Keratinocyte (primary cell): ENCODE data around the gene REV3L. TPM values are rescaled to one million over a fixed set of nuclear protein-coding genes. Genes with fewer than 3 reads are reported as not detected.

ENCODE experiments used
- DNase-seq: peaks from one replicate; pipeline ENCODE4 v3.0.0-alpha.2; 2011; ENCODE audit warnings: low read depth, missing footprints, low spot score
- FAIRE-seq: peaks from 2 replicates; lab custom pipeline; 2011; peaks lifted over from hg19 to GRCh38; lab: Jason Lieb, UNC
- H2AFZ ChIP-seq: 2 replicates; pipeline ENCODE4 v1.6.0; 2012; ENCODE audit warnings: low read length, control low read depth, inconsistent platforms; ENCODE audit not compliant: control insufficient read depth
- H3K27ac ChIP-seq: 2 replicates; pipeline ENCODE4 v1.5.1; 2011; ENCODE audit warnings: low read length; ENCODE audit not compliant: control insufficient read depth, insufficient read depth
- H3K27me3 ChIP-seq: 3 replicates; pipeline ENCODE4 v1.6.0; 2011; ENCODE audit warnings: low read length; ENCODE audit not compliant: control insufficient read depth, insufficient read depth; ENCODE audit errors: extremely low read depth
- H3K36me3 ChIP-seq, 2 experiments: 2 replicates in 1 of 2; 3 replicates in 1 of 2; pipeline ENCODE4 v1.5.1; 2011; ENCODE audit warnings: low read length in 2 of 2, mild to moderate bottlenecking in 1 of 2; ENCODE audit not compliant: control insufficient read depth in 2 of 2, insufficient read depth in 2 of 2; ENCODE audit errors: extremely low read depth in 1 of 2
- H3K4me1 ChIP-seq: 3 replicates; pipeline ENCODE4 v1.5.1; 2011; ENCODE audit warnings: low read length; ENCODE audit not compliant: control insufficient read depth, insufficient read depth; ENCODE audit errors: extremely low read depth
- H3K4me2 ChIP-seq: 3 replicates; pipeline ENCODE4 v1.6.0; 2011; ENCODE audit warnings: low read depth, low read length; ENCODE audit not compliant: control insufficient read depth, insufficient read depth; ENCODE audit errors: extremely low read depth
- H3K4me3 ChIP-seq, 3 experiments: fragments of 200-600 bp in 1 of 3; sonication (generic) in 1 of 3; 2 replicates in 2 of 3; 3 replicates in 1 of 3; pipeline ENCODE4 v1.5.1; 2011 to 2016; ENCODE audit warnings: low read length in 3 of 3, mild to moderate bottlenecking in 3 of 3, control low read depth in 2 of 3, inconsistent platforms in 1 of 3, low read depth in 1 of 3, mixed read lengths in 1 of 3, mixed run types in 1 of 3, moderate library complexity in 1 of 3; ENCODE audit not compliant: control insufficient read depth in 2 of 3, insufficient read depth in 2 of 3; ENCODE audit errors: extremely low read depth in 1 of 3
- H3K79me2 ChIP-seq: 2 replicates; pipeline ENCODE4 v1.6.0; 2012; ENCODE audit warnings: low read length; ENCODE audit not compliant: control insufficient read depth, insufficient read depth
- H3K9ac ChIP-seq: 3 replicates; pipeline ENCODE4 v1.6.0; 2011; ENCODE audit warnings: low read length; ENCODE audit not compliant: control insufficient read depth, insufficient read depth; ENCODE audit errors: extremely low read depth
- H3K9me1 ChIP-seq: 3 replicates; pipeline ENCODE4 v1.6.0; 2011; ENCODE audit warnings: low read length; ENCODE audit not compliant: control insufficient read depth, insufficient read depth; ENCODE audit errors: extremely low read depth
- H3K9me3 ChIP-seq: 2 replicates; pipeline ENCODE4 v1.5.1; 2012; ENCODE audit warnings: low read depth, low read length; ENCODE audit not compliant: control insufficient read depth
- H4K20me1 ChIP-seq: 3 replicates; pipeline ENCODE4 v1.6.0; 2011; ENCODE audit warnings: low read length; ENCODE audit not compliant: control insufficient read depth, insufficient read depth; ENCODE audit errors: extremely low read depth
- EZH2 ChIP-seq: IDR thresholded peaks from one replicate; pipeline ENCODE4 v1.6.1; 2012; ENCODE audit warnings: inconsistent platforms, mild to moderate bottlenecking, low read length, moderate library complexity
- dilution Hi-C: fragments of 300-500 bp; cut with MboI; formaldehyde crosslinking; loops from one replicate; pipeline ENCODE4 v1.7.0; 2020; ENCODE audit warnings: low sequenced_read_pairs; ENCODE audit not compliant: extremely low pct_ligation_motif_present
- polyA plus RNA-seq, 5 experiments: library from polyadenylated mRNA; depleted of rRNA in 3 of 5; stranded (reverse) in 3 of 5; stranded (forward) in 1 of 5; unstranded in 1 of 5; fragments of >200 nt; gene quantifications; 1 replicate in 1 of 5; 2 replicates in 3 of 5; 3 replicates in 1 of 5; pipeline versions ENCODE4 v1.2.1 to v1.2.3, GENCODE V29; 2011 to 2012; ENCODE audit warnings: missing spikeins in 2 of 5, low read depth in 1 of 5, low replicate concordance in 1 of 5
- TF ChIP-seq, protein P1 (sequence below), 3 experiments: IDR thresholded peaks in 1 of 3; conservative IDR thresholded peaks in 1 of 3; optimal IDR thresholded peaks in 1 of 3; 2 replicates in 2 of 3; 3 replicates in 1 of 3; pipeline versions ENCODE3 to v1.5.1; 2011; ENCODE audit warnings: low read length in 3 of 3, mild to moderate bottlenecking in 3 of 3, moderate library complexity in 2 of 3, control low read depth in 1 of 3, inconsistent platforms in 1 of 3; ENCODE audit not compliant: insufficient read depth in 2 of 3; ENCODE audit errors: extremely low read depth in 1 of 3

REV3L gene
- polyA plus RNA-seq, 1 donor (not counting 4 experiments of a cell fraction or from before 2014, with no cell fraction given): 9.5 TPM

DNA sequence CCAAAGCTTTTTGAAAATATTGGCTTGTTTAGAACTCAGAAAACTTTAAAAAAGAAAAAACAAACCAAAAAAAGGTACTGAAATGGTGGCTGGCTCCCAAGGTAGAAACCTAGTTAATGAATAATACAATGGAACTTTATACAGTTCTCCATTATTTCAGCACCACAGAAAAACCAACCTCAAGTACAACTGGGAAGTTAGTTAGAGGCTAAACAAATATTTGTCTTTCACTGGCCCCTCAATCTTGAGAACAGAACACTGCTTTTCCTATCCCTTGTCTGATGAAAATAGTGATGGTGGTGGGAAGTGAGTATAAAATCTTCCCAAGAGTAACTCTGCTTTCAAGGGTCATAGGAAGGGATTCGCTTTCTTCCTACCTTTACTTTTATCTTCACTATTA lies 126.5 kb downstream of the REV3L start:
- no peak for FAIRE-seq
- H2AFZ ChIP-seq: no peak overlapping the region
- no peaks in the 10 kb centered on the region for H3K27me3 ChIP-seq
- H3K27ac ChIP-seq: no peak overlapping the region
- H3K4me3 ChIP-seq: no peak overlapping the region
- no peak for DNase-seq
- H3K9ac ChIP-seq: no peak overlapping the region
- H3K4me2 ChIP-seq: no peak overlapping the region
- no peaks in the 10 kb centered on the region for H3K9me1 ChIP-seq
- dilution Hi-C loops: no loop called here
- H3K4me1 ChIP-seq: no peaks in the 10 kb centered on the region
- H3K9me3 ChIP-seq: no peaks in the 10 kb centered on the region
- H4K20me1 ChIP-seq: no peaks in the 10 kb centered on the region
- H3K36me3 ChIP-seq: peaks cover 3 to 11% of the 10 kb centered on the region in 2 experiments
- TF ChIP-seq, protein P1, sequence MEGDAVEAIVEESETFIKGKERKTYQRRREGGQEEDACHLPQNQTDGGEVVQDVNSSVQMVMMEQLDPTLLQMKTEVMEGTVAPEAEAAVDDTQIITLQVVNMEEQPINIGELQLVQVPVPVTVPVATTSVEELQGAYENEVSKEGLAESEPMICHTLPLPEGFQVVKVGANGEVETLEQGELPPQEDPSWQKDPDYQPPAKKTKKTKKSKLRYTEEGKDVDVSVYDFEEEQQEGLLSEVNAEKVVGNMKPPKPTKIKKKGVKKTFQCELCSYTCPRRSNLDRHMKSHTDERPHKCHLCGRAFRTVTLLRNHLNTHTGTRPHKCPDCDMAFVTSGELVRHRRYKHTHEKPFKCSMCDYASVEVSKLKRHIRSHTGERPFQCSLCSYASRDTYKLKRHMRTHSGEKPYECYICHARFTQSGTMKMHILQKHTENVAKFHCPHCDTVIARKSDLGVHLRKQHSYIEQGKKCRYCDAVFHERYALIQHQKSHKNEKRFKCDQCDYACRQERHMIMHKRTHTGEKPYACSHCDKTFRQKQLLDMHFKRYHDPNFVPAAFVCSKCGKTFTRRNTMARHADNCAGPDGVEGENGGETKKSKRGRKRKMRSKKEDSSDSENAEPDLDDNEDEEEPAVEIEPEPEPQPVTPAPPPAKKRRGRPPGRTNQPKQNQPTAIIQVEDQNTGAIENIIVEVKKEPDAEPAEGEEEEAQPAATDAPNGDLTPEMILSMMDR (optimal IDR thresholded peaks at IDR 0.05 in 1 of 3, IDR thresholded peaks at IDR 0.05 in 1 of 3, conservative IDR thresholded peaks at IDR 0.05 in 1 of 3; ENCODE audit: extremely low read depth in 1 of 3, insufficient read depth in 2 of 3, low read length in 3 of 3): no peak
- no peak for TF ChIP-seq EZH2
- no peaks in the 10 kb centered on the region for H3K79me2 ChIP-seq

DNA sequence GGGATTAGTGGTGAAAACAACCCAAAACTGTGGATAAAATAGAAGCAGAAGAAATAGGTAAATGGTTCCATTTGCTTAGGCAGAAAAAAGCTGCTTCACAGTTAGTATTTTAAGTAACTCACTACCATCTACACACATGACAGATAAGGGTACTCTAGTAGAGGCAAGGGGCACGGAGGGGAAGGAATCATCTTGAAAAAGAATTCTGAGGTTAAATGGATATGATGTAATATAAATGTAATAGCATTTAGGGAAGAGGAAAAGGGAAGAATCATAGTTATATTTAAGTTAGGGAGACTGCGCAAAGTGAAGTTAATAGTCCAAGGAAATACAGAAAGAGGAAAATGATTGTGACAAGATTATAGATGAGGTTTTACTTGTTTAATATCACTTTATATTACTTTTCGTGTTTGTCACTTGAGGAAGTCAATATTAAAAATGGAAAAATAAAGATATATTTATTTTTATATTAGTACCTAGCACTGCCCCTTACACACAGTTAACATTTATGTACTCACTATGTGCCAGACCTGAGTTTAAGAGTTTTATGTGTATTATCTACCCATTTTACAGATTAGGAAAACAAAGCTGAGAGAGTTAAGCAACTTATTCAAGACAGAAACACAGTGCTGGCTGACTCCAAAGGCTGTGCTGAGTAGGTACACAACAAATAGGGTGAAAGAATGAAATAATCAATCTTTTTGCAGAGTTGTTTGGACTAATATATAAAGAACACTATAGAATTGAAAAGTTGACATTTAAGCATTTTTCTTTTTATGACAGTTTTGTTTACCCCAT lies 128.1 kb downstream of the REV3L start:
- no peak for FAIRE-seq
- H3K79me2 ChIP-seq: no peaks in the 10 kb centered on the region
- no peak overlapping the region for H3K4me2 ChIP-seq
- H4K20me1 ChIP-seq: no peaks in the 10 kb centered on the region
- no peaks in the 10 kb centered on the region for H3K9me3 ChIP-seq
- H2AFZ ChIP-seq: no peak overlapping the region
- dilution Hi-C loops: no loop called here
- no peak overlapping the region for H3K4me3 ChIP-seq
- no peaks in the 10 kb centered on the region for H3K9me1 ChIP-seq
- H3K27ac ChIP-seq: no peak overlapping the region
- no peaks in the 10 kb centered on the region for H3K4me1 ChIP-seq
- TF ChIP-seq EZH2: no peak
- TF ChIP-seq, protein P1 (optimal IDR thresholded peaks at IDR 0.05 in 1 of 3, IDR thresholded peaks at IDR 0.05 in 1 of 3, conservative IDR thresholded peaks at IDR 0.05 in 1 of 3; ENCODE audit: extremely low read depth in 1 of 3, insufficient read depth in 2 of 3, low read length in 3 of 3): no peak
- H3K9ac ChIP-seq: no peak overlapping the region
- no peak for DNase-seq
- H3K36me3 ChIP-seq: peaks cover 5 to 11% of the 10 kb centered on the region in 2 experiments
- no peaks in the 10 kb centered on the region for H3K27me3 ChIP-seq
